ENCODE measurements around the gene DOK6. TPM values are rescaled to one million over a fixed set of nuclear protein-coding genes. Genes with fewer than 3 reads are reported as not detected.

The DOK6 gene
- total RNA-seq, 1 experiment from 2014 or later: not detected

GRCh38 chr18:69723434-69723833 is 322.7 kb downstream of the DOK6 start:
- CTCF ChIA-PET: interaction anchor here (0.6 kb wide), 1 partner anchor 364 kb away, joined by 3 read pairs; no protein-coding TSS in a partner anchor
- Histone ChIP-seq H4K20me1 (ENCODE audit: low read length) (no peaks in the 10 kb centered on the region), H3F3A (ENCODE audit: low read length, unreplicated experiment) (no peaks in the 10 kb centered on the region), H3K27ac (ENCODE audit: low read length) (no peak overlapping the region), H2AFZ (ENCODE audit: low read length) (no peak overlapping the region), H3K4me3 (ENCODE audit: low read length) (no peak overlapping the region), H3K36me3 (ENCODE audit: low read depth, low read length) (no peaks in the 10 kb centered on the region), H3K9me2 (replicated peaks; ENCODE audit: low read length) (no peaks in the 10 kb centered on the region), H3K4me2 (ENCODE audit: low read length) (no peak overlapping the region), H3K9me3 (ENCODE audit: low read length) (peaks cover 14% of the 10 kb centered on the region; the same call in 1 of the 2 replicates), H3K9ac (ENCODE audit: low read length) (no peak overlapping the region), H3K4me1 (ENCODE audit: insufficient read depth, low read length) (no peaks in the 10 kb centered on the region), H3K27me3 (ENCODE audit: low read length) (no peaks in the 10 kb centered on the region), H3K79me2 (ENCODE audit: low read length) (no peaks in the 10 kb centered on the region)
- BruUV-seq (replicated peaks): no TSS peak
- no peak for DNase-seq
- POLR2A ChIA-PET (ENCODE audit: unreplicated experiment): no interaction called here
- no peak for ATAC-seq
- TF ChIP-seq EZH2phosphoT487 (IDR thresholded peaks at IDR 0.05; ENCODE audit: borderline replicate concordance, low read length) (no peak), EZH2 (IDR thresholded peaks at IDR 0.05; ENCODE audit: low read length, unreplicated experiment) (no peak), CTCF (conservative IDR thresholded peaks at IDR 0.05; ENCODE audit: low read depth, low read length) (no peak)
- intact Hi-C loops (cut with micrococcal nuclease): no loop called here

GRCh38 chr18:69725009-69725408 is 324.3 kb downstream of the DOK6 start:
- POLR2A ChIA-PET (ENCODE audit: unreplicated experiment): no interaction called here
- peaks cover 5% of the 10 kb centered on the region; the same call in 1 of the 2 replicates for H3K9me3 ChIP-seq (ENCODE audit: low read length)
- TF ChIP-seq EZH2 (IDR thresholded peaks at IDR 0.05; ENCODE audit: low read length, unreplicated experiment) (no peak), CTCF (conservative IDR thresholded peaks at IDR 0.05; ENCODE audit: low read depth, low read length) (no peak), EZH2phosphoT487 (IDR thresholded peaks at IDR 0.05; ENCODE audit: borderline replicate concordance, low read length) (no peak)
- H3K4me3 ChIP-seq (ENCODE audit: low read length): no peak overlapping the region
- H3K36me3 ChIP-seq (ENCODE audit: low read depth, low read length): no peaks in the 10 kb centered on the region
- no peaks in the 10 kb centered on the region for H3F3A ChIP-seq (ENCODE audit: low read length, unreplicated experiment)
- no peaks in the 10 kb centered on the region for H4K20me1 ChIP-seq (ENCODE audit: low read length)
- no peaks in the 10 kb centered on the region for H3K9me2 ChIP-seq (replicated peaks; ENCODE audit: low read length)
- no peak overlapping the region for H3K4me2 ChIP-seq (ENCODE audit: low read length)
- no peak overlapping the region for H2AFZ ChIP-seq (ENCODE audit: low read length)
- CTCF ChIA-PET: no interaction called here
- H3K79me2 ChIP-seq (ENCODE audit: low read length): no peaks in the 10 kb centered on the region
- BruUV-seq (replicated peaks): no TSS peak
- DNase-seq: no peak
- no peaks in the 10 kb centered on the region for H3K4me1 ChIP-seq (ENCODE audit: insufficient read depth, low read length)
- ATAC-seq: no peak
- H3K9ac ChIP-seq (ENCODE audit: low read length): no peak overlapping the region
- H3K27me3 ChIP-seq (ENCODE audit: low read length): no peaks in the 10 kb centered on the region
- intact Hi-C loops (cut with micrococcal nuclease): no loop called here
- H3K27ac ChIP-seq (ENCODE audit: low read length): no peak overlapping the region

GRCh38 chr18:69725855-69726508 is 325.3 kb downstream of the DOK6 start:
- Histone ChIP-seq H3K9me3 (ENCODE audit: low read length) (no peaks in the 10 kb centered on the region), H3K9ac (ENCODE audit: low read length) (no peak overlapping the region), H3K4me2 (ENCODE audit: low read length) (no peak overlapping the region), H3F3A (ENCODE audit: low read length, unreplicated experiment) (no peaks in the 10 kb centered on the region), H3K4me3 (ENCODE audit: low read length) (no peak overlapping the region), H3K9me2 (replicated peaks; ENCODE audit: low read length) (no peaks in the 10 kb centered on the region), H4K20me1 (ENCODE audit: low read length) (no peaks in the 10 kb centered on the region), H3K27me3 (ENCODE audit: low read length) (no peaks in the 10 kb centered on the region), H3K4me1 (ENCODE audit: insufficient read depth, low read length) (no peaks in the 10 kb centered on the region), H3K36me3 (ENCODE audit: low read depth, low read length) (no peaks in the 10 kb centered on the region), H3K27ac (ENCODE audit: low read length) (no peak overlapping the region), H2AFZ (ENCODE audit: low read length) (no peak overlapping the region), H3K79me2 (ENCODE audit: low read length) (no peaks in the 10 kb centered on the region)
- no TSS peak for BruUV-seq (replicated peaks)
- ATAC-seq (no peak), DNase-seq (no peak)
- POLR2A ChIA-PET (ENCODE audit: unreplicated experiment): no interaction called here
- CTCF ChIA-PET: no interaction called here
- TF ChIP-seq EZH2 (IDR thresholded peaks at IDR 0.05; ENCODE audit: low read length, unreplicated experiment): no peak
- TF ChIP-seq CTCF (conservative IDR thresholded peaks at IDR 0.05; ENCODE audit: low read depth, low read length): no peak
- no peak for TF ChIP-seq EZH2phosphoT487 (IDR thresholded peaks at IDR 0.05; ENCODE audit: borderline replicate concordance, low read length)
- intact Hi-C loops (cut with micrococcal nuclease): no loop called here
